HCT116 (cell line): ENCODE measurements around the gene SLC25A17. TPM values are rescaled to one million over a fixed set of nuclear protein-coding genes. Genes with fewer than 3 reads are reported as not detected.
A peak's percentile ranks its signal among the peaks of the same experiment; 100 is the strongest.

ENCODE experiments used
- ATAC-seq: fragments of 200-7000 bp; cut with Tn5 transposase; 2 replicates; pipeline ENCODE4 v1.9.1; 2020; ENCODE audit warnings: mild to moderate bottlenecking, moderate library complexity
- BruUV-seq: library from RNA; stranded (reverse); fragments of 400-500 nt; replicated peaks from 2 replicates; lab custom pipeline; 2021; lab: Mats Ljungman, UMichigan
- CTCF ChIA-PET: fragments of 300-600 bp; sonication (Branson Sonifier 250); formaldehyde crosslinking; loops from one replicate; lab custom pipeline; 2021; ENCODE audit warnings: antibody characterized with exemption; lab: Charles Lee
- POLR2A ChIA-PET: fragments of 300-600, 350-600 bp; sonication (Branson Sonifier 250); formaldehyde crosslinking; loops from one replicate; lab custom pipeline; 2021; ENCODE audit warnings: antibody characterized with exemption; lab: Charles Lee
- RAD21 ChIA-PET, 2 experiments: fragments of 300-600 bp; sonication (Branson Sonifier 250); formaldehyde crosslinking; loops; one replicate each; lab custom pipeline; 2023; ENCODE audit warnings: low total read pairs in 2 of 2; ENCODE audit not compliant: uncharacterized antibody in 2 of 2, unreplicated experiment in 2 of 2, low non-redundant PET in 1 of 2; lab: Charles Lee
- DNase-seq: peaks from one replicate; pipeline ENCODE4 v3.0.0-alpha.2; 2010; ENCODE audit warnings: low read depth, low spot score
- H2AFZ ChIP-seq: fragments of 200-600 bp; shearing (Covaris generic), sonication (generic); 2 replicates; pipeline ENCODE4 v1.6.1; 2017; ENCODE audit warnings: low read depth, mixed run types, mixed read lengths, antibody characterized with exemption, low read length; ENCODE audit not compliant: poor library complexity, severe bottlenecking
- H3K27ac ChIP-seq: 2 replicates; pipeline ENCODE4 v1.5.1; 2012; ENCODE audit warnings: low read depth, low read length
- H3K27me3 ChIP-seq: fragments of 200-600 bp; sonication (generic); 2 replicates; pipeline ENCODE4 v1.6.1; 2016; ENCODE audit warnings: mixed run types, low read length, mixed read lengths; ENCODE audit not compliant: insufficient read depth
- H3K36me3 ChIP-seq, 2 experiments: fragments of 200-500 bp in 1 of 2; fragments of 200-600 bp in 1 of 2; sonication (Bioruptor generic) in 1 of 2; sonication (generic) in 1 of 2; 2 replicates each; pipeline versions ENCODE4 v1.5.1 to v1.6.1; 2014 to 2016; ENCODE audit warnings: low read length in 2 of 2, inconsistent platforms in 1 of 2, mixed read lengths in 1 of 2, mixed run types in 1 of 2; ENCODE audit not compliant: insufficient read depth in 2 of 2, control insufficient read depth in 1 of 2
- H3K4me1 ChIP-seq, 2 experiments: fragments of 200-600 bp in 1 of 2; sonication (generic) in 1 of 2; 2 replicates each; pipeline versions ENCODE4 v1.5.1 to v1.6.1; 2012 to 2017; ENCODE audit warnings: low read length in 2 of 2, inconsistent platforms in 1 of 2, mild to moderate bottlenecking in 1 of 2, mixed read lengths in 1 of 2, mixed run types in 1 of 2, moderate library complexity in 1 of 2; ENCODE audit not compliant: insufficient read depth in 2 of 2, control insufficient read depth in 1 of 2
- H3K4me2 ChIP-seq: fragments of 200-600 bp; sonication (generic); 2 replicates; pipeline ENCODE4 v1.6.1; 2017; ENCODE audit warnings: mixed run types, low read length, mixed read lengths
- H3K4me3 ChIP-seq, 2 experiments: fragments of 200-600 bp in 1 of 2; sonication (generic) in 1 of 2; replicated peaks in 1 of 2; 2 replicates each; pipeline ENCODE4 v1.5.1; 2011 to 2016; ENCODE audit warnings: low read length in 2 of 2, control low read depth in 1 of 2, low read depth in 1 of 2, mild to moderate bottlenecking in 1 of 2, mixed read lengths in 1 of 2, mixed run types in 1 of 2
- H3K79me2 ChIP-seq: fragments of 200-600 bp; sonication (generic); 2 replicates; pipeline ENCODE4 v1.6.1; 2017; ENCODE audit warnings: mild to moderate bottlenecking, mixed run types, low read length, moderate library complexity, mixed read lengths; ENCODE audit not compliant: insufficient read depth
- H3K9ac ChIP-seq: fragments of 200-600 bp; sonication (generic); 2 replicates; pipeline ENCODE4 v1.6.1; 2016; ENCODE audit warnings: low read length, mixed read lengths
- H3K9me2 ChIP-seq: fragments of 200-600 bp; sonication (generic), shearing (Covaris generic); 2 replicates; pipeline ENCODE4 v1.6.1; 2017; ENCODE audit warnings: mixed run types, mild to moderate bottlenecking, moderate library complexity; ENCODE audit not compliant: insufficient read depth
- H3K9me3 ChIP-seq, 2 experiments: fragments of 200-500 bp in 1 of 2; fragments of 200-600 bp in 1 of 2; sonication (Bioruptor generic) in 1 of 2; sonication (generic) in 1 of 2; 2 replicates each; pipeline ENCODE4 v1.6.1; 2014 to 2017; ENCODE audit warnings: low read length in 2 of 2, mixed read lengths in 2 of 2, inconsistent platforms in 1 of 2, low read depth in 1 of 2, mild to moderate bottlenecking in 1 of 2, mixed run types in 1 of 2, moderate library complexity in 1 of 2; ENCODE audit not compliant: control insufficient read depth in 1 of 2, insufficient read depth in 1 of 2
- H4K20me1 ChIP-seq: fragments of 200-600 bp; sonication (generic), shearing (Covaris generic); 2 replicates; pipeline ENCODE4 v1.6.1; 2017; ENCODE audit warnings: mixed run types, mild to moderate bottlenecking, moderate library complexity; ENCODE audit not compliant: insufficient read depth
- CBX3 ChIP-seq: IDR thresholded peaks from 2 replicates; pipeline ENCODE4 v1.6.1; 2012; ENCODE audit warnings: low read depth
- CEBPB ChIP-seq: IDR thresholded peaks from 2 replicates; pipeline ENCODE4 v1.6.1; 2012; ENCODE audit warnings: low read depth
- EGR1 ChIP-seq: IDR thresholded peaks from 2 replicates; pipeline ENCODE4 v1.6.1; 2012; ENCODE audit warnings: low read depth
- ELF1 ChIP-seq: IDR thresholded peaks from 2 replicates; pipeline ENCODE4 v1.6.1; 2012; ENCODE audit warnings: low read depth, borderline replicate concordance
- EZH2 ChIP-seq: fragments of 200-600 bp; sonication (generic); IDR thresholded peaks from 2 replicates; pipeline ENCODE4 v1.6.1; 2017; ENCODE audit warnings: antibody characterized with exemption, mixed run types
- EZH2phosphoT487 ChIP-seq: fragments of 200-600 bp; IDR thresholded peaks from 2 replicates; pipeline ENCODE4 v1.6.1; 2018; ENCODE audit warnings: antibody characterized with exemption, borderline replicate concordance
- FOSL1 ChIP-seq: IDR thresholded peaks from 2 replicates; pipeline ENCODE4 v1.6.1; 2012; ENCODE audit warnings: low read depth
- JUND ChIP-seq: IDR thresholded peaks from 2 replicates; pipeline ENCODE4 v1.6.1; 2012
- POLR2A ChIP-seq: IDR thresholded peaks from 2 replicates; pipeline ENCODE4 v1.7.0; 2011; ENCODE audit warnings: borderline replicate concordance; ENCODE audit not compliant: insufficient read depth, insufficient read length; ENCODE audit errors: extremely low read depth
- POLR2AphosphoS5 ChIP-seq: IDR thresholded peaks from 2 replicates; pipeline ENCODE4 v1.6.1; 2011; ENCODE audit warnings: mild to moderate bottlenecking, low read depth, low read length, moderate library complexity
- RAD21 ChIP-seq: IDR thresholded peaks from 2 replicates; pipeline ENCODE4 v1.6.1; 2012; ENCODE audit warnings: low read depth, mild to moderate bottlenecking
- SIN3A ChIP-seq: IDR thresholded peaks from 2 replicates; pipeline ENCODE4 v1.6.1; 2012; ENCODE audit warnings: low read depth
- SP1 ChIP-seq: IDR thresholded peaks from 2 replicates; pipeline ENCODE4 v1.6.1; 2012; ENCODE audit warnings: low read depth
- SRF ChIP-seq: IDR thresholded peaks from 2 replicates; pipeline ENCODE4 v1.6.1; 2012; ENCODE audit warnings: low read depth
- TCF7L2 ChIP-seq: IDR thresholded peaks from 2 replicates; pipeline ENCODE4 v1.7.0; 2011; ENCODE audit warnings: borderline replicate concordance, inconsistent platforms; ENCODE audit not compliant: insufficient read depth, insufficient read length; ENCODE audit errors: extremely low read depth
- YY1 ChIP-seq: IDR thresholded peaks from 2 replicates; pipeline ENCODE4 v1.6.1; 2011; ENCODE audit warnings: low read length, low read depth, moderate library complexity, mild to moderate bottlenecking; ENCODE audit not compliant: insufficient replicate concordance; ENCODE audit errors: extremely low read depth
- ZFX ChIP-seq: fragments of 450-650 bp; IDR thresholded peaks from 2 replicates; pipeline ENCODE4 v1.6.1; 2017
- ZNF274 ChIP-seq: fragments of 200-500 bp; sonication (Bioruptor generic); IDR thresholded peaks from 2 replicates; pipeline ENCODE4 v1.6.1; 2014; ENCODE audit warnings: mild to moderate bottlenecking, low read depth, low read length, inconsistent platforms
- intact Hi-C: fragments of 100-400 bp; cut with micrococcal nuclease; formaldehyde crosslinking; loops from 2 replicates; pipeline ENCODE4 v1.10.0; 2022
- total RNA-seq: library from RNA; stranded (reverse); gene quantifications from one replicate; pipeline ENCODE4 v1.2.1, GENCODE V29; 2021; ENCODE audit not compliant: unreplicated experiment
- TF ChIP-seq, protein P1 (sequence below): IDR thresholded peaks from 2 replicates; pipeline ENCODE4 v1.6.1; 2011; ENCODE audit warnings: mild to moderate bottlenecking, low read length, moderate library complexity; ENCODE audit not compliant: insufficient replicate concordance; ENCODE audit errors: extremely low read depth
- TF ChIP-seq, protein P2 (sequence below): IDR thresholded peaks from 2 replicates; pipeline ENCODE4 v1.6.1; 2012; ENCODE audit warnings: low read depth
- TF ChIP-seq, protein P3 (sequence below): IDR thresholded peaks from 2 replicates; pipeline ENCODE4 v1.6.1; 2012

The SLC25A17 gene
- total RNA-seq, 1 experiment from 2014 or later, result 16.6 TPM

DNA sequence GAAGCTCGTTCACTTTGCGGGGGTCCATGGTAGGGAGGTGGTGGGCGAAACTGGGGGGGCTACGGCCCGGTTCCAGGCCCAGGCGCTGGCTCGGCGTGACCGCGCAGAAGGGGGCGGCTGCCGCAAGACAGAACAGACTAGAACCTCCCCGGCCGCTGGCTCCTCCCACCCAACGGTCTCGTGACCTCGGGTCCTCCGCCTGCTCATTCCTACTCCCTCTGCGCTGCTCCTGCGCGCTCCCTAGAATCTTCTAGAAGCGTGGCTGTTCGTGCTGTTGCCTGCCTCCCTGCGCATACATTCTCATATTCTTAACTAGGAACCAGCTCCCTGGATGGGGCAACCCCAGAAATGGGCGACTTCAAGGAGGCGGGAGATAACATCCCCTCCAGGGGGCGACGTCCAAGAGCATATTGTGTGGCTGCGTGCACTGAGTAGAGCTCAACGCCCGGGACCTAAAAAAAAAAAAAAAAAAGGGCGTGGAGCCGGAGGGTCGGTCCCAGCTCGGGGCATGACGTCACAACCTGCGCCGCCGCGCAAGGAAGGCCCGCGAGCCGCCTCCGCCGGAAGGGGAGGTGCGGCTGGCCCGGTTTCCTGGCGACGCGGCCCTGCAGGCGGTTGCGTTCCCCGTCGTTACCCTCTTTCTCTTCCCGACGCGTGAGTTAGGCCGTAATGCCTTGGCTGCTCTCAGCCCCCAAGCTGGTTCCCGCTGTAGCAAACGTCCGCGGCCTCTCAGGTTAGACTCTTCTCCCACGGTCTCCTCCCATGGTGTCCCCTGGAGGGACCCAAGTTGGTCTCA lies 37.6 kb upstream of the SLC25A17 start, which contains the start of the genes ST13 and XPNPEP3:
TSS of gene ST13 (minus strand) at position 127 of the 796 bp plus-strand sequence. CDS start at position 28, 99 bp downstream.
TSS of gene XPNPEP3 (plus strand) at position 636 of the 796 bp plus-strand sequence. CDS start at position 670, 34 bp downstream.
- ChIA-PET CTCF (no interaction called here), POLR2A (interaction anchor here (1.0 to 1.2 kb wide), 3 partner anchors 11 to 733 kb away, joined by 3 to 9 read pairs (median 4); partner anchors contain the start of gene PMM1), RAD21 (interaction anchor here in 1 of 2 experiments (0.8 kb wide), 1 partner anchor 174 kb away, joined by 3 read pairs; no protein-coding TSS in a partner anchor)
- Histone ChIP-seq H3K4me3 (peak within 1 kb of the TSS; percentile 99), H3K9me3 (no peaks in the 10 kb centered on the region), H3K36me3 (peaks cover 5 to 6% of the 10 kb centered on the region in 2 experiments; a peak in 3 of 4 replicates), H3K4me1 (peaks cover 9 to 15% of the 10 kb centered on the region in 2 experiments), H2AFZ (no peak within 1 kb of the TSS), H3K9me2 (no peaks in the 10 kb centered on the region), H3K4me2 (peak within 1 kb of the TSS; percentile 87), H3K27me3 (no peaks in the 10 kb centered on the region), H4K20me1 (peaks cover 10% of the 10 kb centered on the region; the same call in 1 of the 2 replicates), H3K27ac (peak within 1 kb of the TSS; percentile 92), H3K9ac (peak within 1 kb of the TSS; percentile 99), H3K79me2 (peaks cover 95% of the 10 kb centered on the region)
- intact Hi-C loops, result no loop called here
- peak; percentile 97 for ATAC-seq
- BruUV-seq, result no TSS peak
- peak; percentile 92 for DNase-seq
- no peak for TF ChIP-seq FOSL1
- TF ChIP-seq CEBPB, result no peak
- TF ChIP-seq POLR2A, result peak; percentile 64
- TF ChIP-seq EZH2phosphoT487, result no peak
- no peak for TF ChIP-seq YY1
- TF ChIP-seq RAD21, result no peak
- TF ChIP-seq ZFX, result peak; percentile 76
- TF ChIP-seq, protein P1, sequence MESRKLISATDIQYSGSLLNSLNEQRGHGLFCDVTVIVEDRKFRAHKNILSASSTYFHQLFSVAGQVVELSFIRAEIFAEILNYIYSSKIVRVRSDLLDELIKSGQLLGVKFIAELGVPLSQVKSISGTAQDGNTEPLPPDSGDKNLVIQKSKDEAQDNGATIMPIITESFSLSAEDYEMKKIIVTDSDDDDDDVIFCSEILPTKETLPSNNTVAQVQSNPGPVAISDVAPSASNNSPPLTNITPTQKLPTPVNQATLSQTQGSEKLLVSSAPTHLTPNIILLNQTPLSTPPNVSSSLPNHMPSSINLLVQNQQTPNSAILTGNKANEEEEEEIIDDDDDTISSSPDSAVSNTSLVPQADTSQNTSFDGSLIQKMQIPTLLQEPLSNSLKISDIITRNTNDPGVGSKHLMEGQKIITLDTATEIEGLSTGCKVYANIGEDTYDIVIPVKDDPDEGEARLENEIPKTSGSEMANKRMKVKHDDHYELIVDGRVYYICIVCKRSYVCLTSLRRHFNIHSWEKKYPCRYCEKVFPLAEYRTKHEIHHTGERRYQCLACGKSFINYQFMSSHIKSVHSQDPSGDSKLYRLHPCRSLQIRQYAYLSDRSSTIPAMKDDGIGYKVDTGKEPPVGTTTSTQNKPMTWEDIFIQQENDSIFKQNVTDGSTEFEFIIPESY, result no peak
- no peak for TF ChIP-seq EZH2
- TF ChIP-seq ELF1, result no peak
- TF ChIP-seq, protein P2, sequence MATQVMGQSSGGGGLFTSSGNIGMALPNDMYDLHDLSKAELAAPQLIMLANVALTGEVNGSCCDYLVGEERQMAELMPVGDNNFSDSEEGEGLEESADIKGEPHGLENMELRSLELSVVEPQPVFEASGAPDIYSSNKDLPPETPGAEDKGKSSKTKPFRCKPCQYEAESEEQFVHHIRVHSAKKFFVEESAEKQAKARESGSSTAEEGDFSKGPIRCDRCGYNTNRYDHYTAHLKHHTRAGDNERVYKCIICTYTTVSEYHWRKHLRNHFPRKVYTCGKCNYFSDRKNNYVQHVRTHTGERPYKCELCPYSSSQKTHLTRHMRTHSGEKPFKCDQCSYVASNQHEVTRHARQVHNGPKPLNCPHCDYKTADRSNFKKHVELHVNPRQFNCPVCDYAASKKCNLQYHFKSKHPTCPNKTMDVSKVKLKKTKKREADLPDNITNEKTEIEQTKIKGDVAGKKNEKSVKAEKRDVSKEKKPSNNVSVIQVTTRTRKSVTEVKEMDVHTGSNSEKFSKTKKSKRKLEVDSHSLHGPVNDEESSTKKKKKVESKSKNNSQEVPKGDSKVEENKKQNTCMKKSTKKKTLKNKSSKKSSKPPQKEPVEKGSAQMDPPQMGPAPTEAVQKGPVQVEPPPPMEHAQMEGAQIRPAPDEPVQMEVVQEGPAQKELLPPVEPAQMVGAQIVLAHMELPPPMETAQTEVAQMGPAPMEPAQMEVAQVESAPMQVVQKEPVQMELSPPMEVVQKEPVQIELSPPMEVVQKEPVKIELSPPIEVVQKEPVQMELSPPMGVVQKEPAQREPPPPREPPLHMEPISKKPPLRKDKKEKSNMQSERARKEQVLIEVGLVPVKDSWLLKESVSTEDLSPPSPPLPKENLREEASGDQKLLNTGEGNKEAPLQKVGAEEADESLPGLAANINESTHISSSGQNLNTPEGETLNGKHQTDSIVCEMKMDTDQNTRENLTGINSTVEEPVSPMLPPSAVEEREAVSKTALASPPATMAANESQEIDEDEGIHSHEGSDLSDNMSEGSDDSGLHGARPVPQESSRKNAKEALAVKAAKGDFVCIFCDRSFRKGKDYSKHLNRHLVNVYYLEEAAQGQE, result no peak
- peak; percentile 70; the same call in 1 of the 2 replicates for TF ChIP-seq SIN3A
- TF ChIP-seq POLR2AphosphoS5, result peak; percentile 83
- peak; percentile 75; the same call in 1 of the 2 replicates for TF ChIP-seq SP1
- peak; percentile 69 for TF ChIP-seq EGR1
- TF ChIP-seq CBX3, result no peak; the same call in 1 of the 2 replicates
- no peak for TF ChIP-seq ZNF274
- TF ChIP-seq, protein P3, sequence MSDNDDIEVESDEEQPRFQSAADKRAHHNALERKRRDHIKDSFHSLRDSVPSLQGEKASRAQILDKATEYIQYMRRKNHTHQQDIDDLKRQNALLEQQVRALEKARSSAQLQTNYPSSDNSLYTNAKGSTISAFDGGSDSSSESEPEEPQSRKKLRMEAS, result peak; percentile 57
- TF ChIP-seq SRF, result peak; percentile 85
- no peak for TF ChIP-seq JUND
- peak; percentile 39 for TF ChIP-seq TCF7L2
